Heart left ventricle (tissue), 13 donors: ENCODE results near the gene GPC6.

ENCODE experiments used
- CTCF ChIP-seq, 12 donors: fragments of 200-600 bp; sonication (generic) in 4 of 12; IDR thresholded peaks; one replicate each; pipeline versions ENCODE4 v1.5.0 to v1.8.0; 2018 to 2022; ENCODE audit warnings: antibody characterized with exemption in 12 of 12, mild to moderate bottlenecking in 5 of 12
- POLR2A ChIP-seq, 2 donors: fragments of 450-650 bp; IDR thresholded peaks; one replicate each; pipeline ENCODE4 v1.6.1; 2017; ENCODE audit warnings: antibody characterized with exemption in 2 of 2, mild to moderate bottlenecking in 2 of 2, moderate library complexity in 2 of 2
- donor health status: ischemic (EF 13 %, LVEDD 7.1; RV severe dilation, severe dysfunction).
- donor health status: DM: no; HTN: yes; CAD: no.
- donor health status: DM: no; HTN: no; CAD: no.
- donor health status: ischemic (EF 25% LVEDD 6.9; RV normal size, moderate dysfunction).
- donor health status: ischemic (EF 25% LVEDD 5.7; RV mildly dilated, moderate dysfunction).
- donor health status: ischemic (EF 35%, LVEDD 5.7; RV mildly dilated, moderate dysfunction).
- donor health status: nonischemic (EF 11% LVEDD 7.7; RV severe dilation, severe dysfunction).
- donor health status: DM: yes; HTN: yes; CAD: no.
- donor health status: PGD.
- donor health status: ischemic (EF 29% LVEDD 5.4; RV normal size, mild dysfunction).
- donor health status: nonischemic (EF 23%, LVEDD 6.1; RV moderate dilation, normal function).

GRCh38 chr13:94330552-94331071, 1104.0 kb downstream of the GPC6 start:
- TF ChIP-seq CTCF (IDR thresholded peaks at IDR 0.05) (no peak), POLR2A (IDR thresholded peaks at IDR 0.05) (no peak)
